Astrocyte (in vitro differentiated cells and primary cell): Measurements from ENCODE around the gene LEUTX.

Experiments
- CTCF ChIP-seq: IDR thresholded peaks from 2 replicates; pipeline ENCODE4 v1.5.1; 2011; ENCODE audit warnings: low read depth, mild to moderate bottlenecking, inconsistent platforms, low read length, moderate library complexity; ENCODE audit not compliant: insufficient read depth
- EZH2 ChIP-seq: IDR thresholded peaks from 2 replicates; pipeline ENCODE4 v1.6.1; 2012; ENCODE audit warnings: mild to moderate bottlenecking, low read length, inconsistent platforms; ENCODE audit not compliant: insufficient read depth

GRCh38 chr19:39814595-39814994 is 35.9 kb downstream of the LEUTX start:
- TF ChIP-seq CTCF (no peak), EZH2 (no peak)
